Activated CD8-positive, alpha-beta memory T cell treated with anti-CD3 and anti-CD28 coated beads, Interleukin-2, amount 50 U/mL, for 1 hour (primary cell): ENCODE data around the gene PIN1.
"Not testable (repeated sequence)": the region's sequence is repeated elsewhere in the genome, so short reads cannot be mapped to it uniquely, and the experiment has no call there.

Source experiments
- DNase-seq: peaks from one replicate; pipeline ENCODE4 v3.0.0-alpha.2; 2020; ENCODE audit errors: extremely low read depth

The PIN1 gene

GRCh38 chr19:9834726-9835506 lies at the start of gene PIN1:
Gene PIN1, plus strand, starts transcription at chr19:9835318. Its CDS starts 27 bp downstream, at chr19:9835345.
- DNase-seq, result peak; percentile 96

DNA sequence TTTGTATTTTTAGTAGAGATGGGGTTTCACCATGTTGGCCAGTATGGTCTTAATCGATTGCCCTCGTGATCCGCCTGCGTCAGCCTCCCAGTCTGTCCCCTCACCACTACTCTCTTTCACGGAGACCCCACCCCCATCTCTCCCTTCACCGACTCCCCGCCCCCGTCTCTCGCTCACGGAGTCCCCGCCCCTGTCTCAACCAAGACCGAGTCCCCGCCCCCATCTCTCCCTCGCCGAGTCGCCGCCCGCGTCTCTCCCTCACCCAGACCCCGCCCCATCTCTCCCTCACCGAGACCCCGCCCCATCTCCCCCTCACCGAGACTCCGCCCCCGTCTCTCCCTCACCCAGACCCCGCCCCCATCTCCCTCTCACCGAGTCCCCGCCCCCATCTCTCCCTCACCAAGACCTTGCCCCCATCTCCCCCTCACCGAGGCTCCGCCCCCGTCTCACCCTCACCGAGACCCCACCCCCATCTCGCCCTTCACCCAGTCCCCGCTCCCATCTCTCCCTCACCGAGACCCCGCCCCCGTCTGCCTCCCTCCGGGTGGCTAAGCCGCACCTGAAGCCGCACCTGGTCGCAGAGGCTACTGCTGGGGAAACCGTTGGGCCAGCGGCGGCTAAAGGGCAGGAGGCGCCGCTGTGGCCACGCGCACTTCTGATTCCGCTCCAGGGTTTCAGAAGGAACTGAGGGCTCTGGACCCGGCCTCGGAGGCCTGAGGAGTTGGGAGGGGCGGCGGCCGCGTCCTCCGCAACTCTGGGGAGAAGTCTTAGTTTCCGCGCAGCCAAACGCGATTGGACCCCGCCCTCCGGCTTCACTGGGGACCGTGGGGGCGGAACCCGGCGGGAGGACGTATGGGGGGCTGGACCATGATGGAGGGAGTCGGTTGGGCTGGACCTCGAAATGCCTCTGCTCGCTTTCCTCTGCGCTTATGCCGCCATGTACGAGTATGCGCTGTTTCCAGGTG lies 49.5 kb upstream of the PIN1 start:
- peak; percentile 94 for DNase-seq

- DNase-seq, result no peak
These were observed 48.8 kb upstream of the PIN1 start for GRCh38 chr19:9786342-9786741.

DNA sequence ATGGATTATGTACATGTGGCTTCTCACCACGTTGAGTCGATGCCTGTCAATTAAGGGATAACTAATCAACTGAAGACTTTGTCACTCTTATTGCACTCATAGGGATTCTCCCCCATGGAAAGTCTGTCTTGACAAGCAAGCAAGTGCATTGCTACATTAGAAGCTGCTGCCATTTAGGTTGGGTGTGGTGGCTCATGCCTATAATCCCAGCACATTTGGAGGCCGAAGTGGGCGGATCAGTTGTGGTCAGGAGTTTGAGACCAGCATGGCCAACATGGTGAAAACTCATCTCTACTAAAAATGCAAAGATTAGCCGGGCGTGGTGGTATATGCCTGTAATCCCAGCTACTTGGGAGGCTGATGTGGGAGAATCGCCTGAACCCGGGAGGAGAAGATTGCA lies 48.3 kb upstream of the PIN1 start:
- no peak for DNase-seq

GRCh38 chr19:9788604-9789003 lies 46.5 kb upstream of the PIN1 start:
- DNase-seq, result not testable (repeated sequence)

- no peak for DNase-seq
These were observed 46.1 kb upstream of the PIN1 start for GRCh38 chr19:9789066-9789465.

DNA sequence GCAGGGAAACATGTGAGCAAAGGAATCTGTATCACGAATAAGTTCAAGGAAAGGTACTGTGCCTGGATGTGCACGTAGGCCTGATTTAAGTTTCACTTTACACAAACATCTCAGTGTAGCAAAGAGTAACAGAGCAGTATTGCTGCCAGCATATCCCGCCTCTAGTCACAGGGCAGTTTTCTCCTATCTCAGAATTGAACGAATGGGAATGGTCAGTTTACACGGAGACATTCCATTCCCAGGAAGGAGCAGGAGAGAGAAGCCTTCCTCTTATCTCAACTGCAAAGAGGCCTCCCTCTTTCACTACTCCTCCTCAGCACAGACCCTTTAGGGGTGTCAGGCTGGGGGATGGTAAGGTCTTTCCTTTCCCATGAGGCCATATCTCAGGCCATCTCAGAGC lies 45.5 kb upstream of the PIN1 start:
- DNase-seq, result not testable (repeated sequence)

- DNase-seq, result not testable (repeated sequence)
These were observed 44.1 kb upstream of the PIN1 start for GRCh38 chr19:9791073-9791367.

DNA sequence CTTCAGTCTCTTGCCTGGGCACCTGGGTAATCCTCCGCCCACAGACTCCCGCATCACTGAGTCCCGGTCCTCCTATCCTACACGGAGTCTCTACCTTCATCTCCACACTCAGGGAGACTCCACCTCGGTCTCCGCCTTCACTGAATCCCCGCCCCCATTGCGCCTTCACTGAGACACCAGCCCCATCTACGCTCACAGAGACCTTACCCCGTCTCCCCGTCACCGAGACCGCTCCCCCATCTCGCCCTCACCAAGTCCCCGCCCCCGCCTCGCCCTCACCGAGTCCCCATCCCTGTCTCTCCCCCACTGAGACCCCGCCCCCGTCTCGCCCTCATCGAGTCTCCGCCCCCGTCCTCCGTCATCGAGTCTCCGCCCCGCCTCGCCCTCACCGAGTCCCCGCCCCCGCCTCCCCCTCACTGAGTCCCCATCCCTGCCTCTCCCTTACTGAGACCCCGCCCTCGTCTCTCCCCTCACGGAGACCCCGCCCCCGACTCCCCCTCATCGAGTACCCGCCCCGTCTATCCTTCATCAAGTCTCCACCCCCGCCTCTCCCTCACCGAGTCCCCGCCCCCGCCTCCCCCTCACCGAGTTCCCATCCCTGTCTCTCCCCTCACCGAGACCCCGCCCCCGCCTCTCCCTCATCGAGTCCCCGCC lies 43.4 kb upstream of the PIN1 start:
- DNase-seq, result peak; percentile 85

- peak; percentile 85 for DNase-seq
These were observed 42.7 kb upstream of the PIN1 start for GRCh38 chr19:9792206-9793070.

GRCh38 chr19:9793071-9793591 lies 42.0 kb upstream of the PIN1 start:
- DNase-seq, result no peak

GRCh38 chr19:9796113-9796773 lies 38.9 kb upstream of the PIN1 start:
- no peak for DNase-seq

- no peak for DNase-seq
These were observed 37.2 kb upstream of the PIN1 start for GRCh38 chr19:9797871-9798270.

DNA sequence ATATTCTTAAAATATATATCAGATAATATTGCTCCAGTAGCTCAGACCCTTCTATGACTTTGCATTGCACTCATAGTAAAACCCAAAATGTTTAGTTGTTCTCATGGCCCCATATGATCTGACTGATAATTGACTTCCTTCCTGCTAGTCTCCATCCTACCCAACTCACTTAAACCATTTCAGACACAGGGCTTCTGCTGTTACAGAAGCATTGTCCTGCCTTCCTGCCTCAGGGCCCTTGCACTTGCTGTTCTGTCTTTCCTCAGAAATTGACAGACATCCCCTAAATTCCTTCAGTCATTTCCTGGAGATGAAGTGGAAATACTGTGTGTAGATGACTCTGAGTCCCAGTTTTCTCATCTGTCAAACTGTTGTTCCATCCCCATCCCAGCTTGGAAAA lies 36.0 kb upstream of the PIN1 start:
- DNase-seq, result no peak

DNA sequence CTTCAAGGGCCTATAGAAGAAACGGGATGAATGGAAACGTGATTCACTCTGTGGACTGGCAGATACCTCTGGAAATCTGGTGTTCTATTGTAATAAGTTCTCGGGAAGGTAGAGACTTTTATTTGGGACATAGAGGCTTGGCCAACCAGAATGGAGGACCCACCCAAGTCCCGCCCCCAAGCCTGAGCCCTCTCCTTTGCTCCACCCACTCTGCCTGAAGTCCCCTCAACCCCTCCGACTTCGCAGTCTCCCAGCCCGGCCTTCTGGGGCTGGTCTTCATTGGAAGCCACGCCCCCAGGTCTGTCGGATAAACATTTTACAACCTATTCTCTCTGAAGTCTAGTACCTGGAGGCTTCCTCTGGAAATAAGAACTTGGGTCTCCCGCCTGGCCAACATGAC lies 33.1 kb upstream of the PIN1 start:
- DNase-seq, result no peak

DNA sequence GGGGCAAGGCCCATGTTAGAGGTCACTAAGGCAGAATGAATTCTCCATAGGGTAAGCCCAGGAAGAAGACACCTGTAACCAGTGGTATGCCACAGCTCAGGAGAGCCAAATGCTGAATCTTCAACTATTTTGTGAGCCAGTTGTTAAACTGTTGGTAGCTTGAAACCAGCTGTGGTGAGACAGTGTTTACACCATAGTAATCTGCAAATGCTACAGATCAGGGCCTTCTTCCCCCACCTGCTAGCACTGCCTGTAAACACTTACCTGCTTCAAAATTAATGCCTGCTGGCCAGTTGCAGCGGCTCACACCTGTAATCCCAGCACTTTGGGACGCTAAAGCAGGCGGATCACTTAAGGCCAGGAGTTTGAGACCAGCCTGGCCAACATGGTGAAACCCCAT lies 28.3 kb upstream of the PIN1 start:
- no peak for DNase-seq

- no peak for DNase-seq
These were observed 26.0 kb upstream of the PIN1 start for GRCh38 chr19:9808855-9809824.

- DNase-seq, result no peak
These were observed 24.0 kb upstream of the PIN1 start for GRCh38 chr19:9811139-9811538.

- no peak for DNase-seq
These were observed 16.9 kb upstream of the PIN1 start for GRCh38 chr19:9818175-9818733.
